Inflammatory macrophage treated with lipopolysaccharide for 1 hour (primary cell): ENCODE data around the gene CPNE9.

ENCODE experiments used
- DNase-seq, 2 donors: peaks; one replicate each; pipeline ENCODE4 v3.0.0-alpha.2; 2020 to 2022

CPNE9 gene

GRCh38 chr3:9703736-9704346 is at the start of gene CPNE9:
Gene CPNE9 (plus strand): TSS chr3:9703833. CDS start chr3:9703997, 164 bp downstream.
- no peak for DNase-seq

GRCh38 chr3:9659849-9660248 is 43.8 kb upstream of the CPNE9 start:
- DNase-seq = no peak

GRCh38 chr3:9660972-9661371 is 42.7 kb upstream of the CPNE9 start:
- no peak for DNase-seq

- DNase-seq = no peak
These were observed 39.4 kb upstream of the CPNE9 start for GRCh38 chr3:9664119-9664751.

GRCh38 chr3:9666704-9667445 is 36.8 kb upstream of the CPNE9 start:
- no peak for DNase-seq

GRCh38 chr3:9669277-9669676 is 34.4 kb upstream of the CPNE9 start:
- DNase-seq = no peak

GRCh38 chr3:9669720-9670432 is 33.8 kb upstream of the CPNE9 start:
- DNase-seq = no peak

- DNase-seq = no peak
These were observed 30.6 kb upstream of the CPNE9 start for GRCh38 chr3:9673082-9673481.

GRCh38 chr3:9673752-9674151 is 29.9 kb upstream of the CPNE9 start:
- no peak for DNase-seq

- DNase-seq = no peak
These were observed 27.8 kb upstream of the CPNE9 start for GRCh38 chr3:9675736-9676290.

GRCh38 chr3:9676785-9677184 is 26.8 kb upstream of the CPNE9 start:
- peak; percentile 33 to 68 for DNase-seq

GRCh38 chr3:9678493-9678892 is 25.1 kb upstream of the CPNE9 start:
- DNase-seq = no peak

GRCh38 chr3:9679476-9680080 is 24.1 kb upstream of the CPNE9 start:
- no peak for DNase-seq

- no peak for DNase-seq
These were observed 22.5 kb upstream of the CPNE9 start for GRCh38 chr3:9681011-9681722.

GRCh38 chr3:9681723-9682081 is 21.9 kb upstream of the CPNE9 start:
- DNase-seq = no peak

GRCh38 chr3:9682096-9682495 is 21.5 kb upstream of the CPNE9 start:
- DNase-seq = no peak

- no peak for DNase-seq
These were observed 20.2 kb upstream of the CPNE9 start for GRCh38 chr3:9683426-9683825.

- no peak for DNase-seq
These were observed 18.2 kb upstream of the CPNE9 start for GRCh38 chr3:9685216-9686049.

- DNase-seq = no peak
These were observed 17.5 kb upstream of the CPNE9 start for GRCh38 chr3:9686050-9686550.

- no peak for DNase-seq
These were observed 16.9 kb upstream of the CPNE9 start for GRCh38 chr3:9686703-9687102.

GRCh38 chr3:9687514-9687913 is 16.1 kb upstream of the CPNE9 start:
- no peak for DNase-seq
